Endothelial cell of umbilical vein (primary cell): Measurements from ENCODE around the gene COQ8A. TPM values are rescaled to one million over a fixed set of nuclear protein-coding genes. Genes with fewer than 3 reads are reported as not detected.

Experiments used
- BruUV-seq: library from RNA; stranded (reverse); fragments of 400-500 nt; replicated peaks from 2 replicates; lab custom pipeline; 2021; lab: Mats Ljungman, UMichigan
- CTCF ChIA-PET: fragments of 300-600, 350-600 bp; sonication (Branson Sonifier 250); formaldehyde crosslinking; loops from one replicate; lab custom pipeline; 2021; ENCODE audit warnings: antibody characterized with exemption, inconsistent platforms; lab: Charles Lee
- POLR2A ChIA-PET: fragments of 300-600, 350-600 bp; sonication (Branson Sonifier 250); formaldehyde crosslinking; loops from one replicate; lab custom pipeline; 2021; ENCODE audit warnings: antibody characterized with exemption, inconsistent platforms; lab: Charles Lee
- DNase-seq: peaks from one replicate; pipeline ENCODE4 v3.0.0-alpha.2; 2011; ENCODE audit warnings: low read depth, low spot score
- FAIRE-seq: peaks from 2 replicates; lab custom pipeline; 2011; peaks lifted over from hg19 to GRCh38; lab: Jason Lieb, UNC
- H2AFZ ChIP-seq: 2 replicates; pipeline ENCODE4 v1.6.0; 2012; ENCODE audit warnings: low read depth, low read length, control low read depth, inconsistent platforms
- H3K27ac ChIP-seq: 2 replicates; pipeline ENCODE4 v1.5.1; 2011; ENCODE audit warnings: low read depth, mild to moderate bottlenecking, control low read depth, low read length, moderate library complexity; ENCODE audit not compliant: insufficient read depth
- H3K27me3 ChIP-seq, 2 experiments: 2 replicates each; pipeline versions ENCODE4 v1.6.0 to v1.6.1; 2011; ENCODE audit warnings: low read length in 2 of 2, mixed read lengths in 1 of 2; ENCODE audit not compliant: control insufficient read depth in 2 of 2, insufficient read depth in 2 of 2
- H3K36me3 ChIP-seq, 2 experiments: 2 replicates in 1 of 2; 3 replicates in 1 of 2; pipeline ENCODE4 v1.5.1; 2011; ENCODE audit warnings: low read length in 2 of 2, mild to moderate bottlenecking in 1 of 2, moderate library complexity in 1 of 2; ENCODE audit not compliant: control insufficient read depth in 2 of 2, insufficient read depth in 2 of 2; ENCODE audit errors: extremely low read depth in 1 of 2
- H3K4me1 ChIP-seq: 3 replicates; pipeline ENCODE4 v1.5.1; 2011; ENCODE audit warnings: mild to moderate bottlenecking, low read length; ENCODE audit not compliant: control insufficient read depth, insufficient read depth; ENCODE audit errors: extremely low read depth
- H3K4me2 ChIP-seq: 2 replicates; pipeline ENCODE4 v1.6.1; 2011; ENCODE audit warnings: low read length, control low read depth, mixed read lengths; ENCODE audit not compliant: insufficient read depth
- H3K4me3 ChIP-seq, 3 experiments: fragments of 200-600 bp in 1 of 3; sonication (generic), shearing (Covaris generic) in 1 of 3; replicated peaks in 1 of 3; 2 replicates each; pipeline ENCODE4 v1.5.1; 2011 to 2016; ENCODE audit warnings: control low read depth in 3 of 3, low read length in 3 of 3, mild to moderate bottlenecking in 2 of 3, inconsistent platforms in 1 of 3, low read depth in 1 of 3, moderate library complexity in 1 of 3; ENCODE audit not compliant: insufficient read depth in 1 of 3
- H3K79me2 ChIP-seq: 2 replicates; pipeline ENCODE4 v1.6.0; 2012; ENCODE audit warnings: low read length, inconsistent platforms; ENCODE audit not compliant: control insufficient read depth, insufficient read depth
- H3K9ac ChIP-seq: replicated peaks from 2 replicates; pipeline ENCODE3; 2011; ENCODE audit warnings: low read length, control low read depth; ENCODE audit not compliant: insufficient read depth; ENCODE audit errors: extremely low read depth
- H3K9me1 ChIP-seq: replicated peaks from 3 replicates; pipeline ENCODE4 v1.6.0; 2011; ENCODE audit warnings: mild to moderate bottlenecking, low read length; ENCODE audit not compliant: control insufficient read depth, insufficient read depth; ENCODE audit errors: extremely low read depth
- H3K9me3 ChIP-seq: replicated peaks from 2 replicates; pipeline ENCODE4 v1.5.1; 2012; ENCODE audit warnings: low read length, inconsistent platforms; ENCODE audit not compliant: control insufficient read depth, insufficient read depth
- H4K20me1 ChIP-seq: replicated peaks from 2 replicates; pipeline ENCODE3; 2011; ENCODE audit warnings: mild to moderate bottlenecking, low read length; ENCODE audit not compliant: control insufficient read depth, insufficient read depth; ENCODE audit errors: extremely low read depth
- EZH2 ChIP-seq: IDR thresholded peaks from 2 replicates; pipeline ENCODE4 v1.6.1; 2012; ENCODE audit warnings: borderline replicate concordance, low read depth, mild to moderate bottlenecking, moderate library complexity, low read length, inconsistent platforms; ENCODE audit not compliant: severe bottlenecking
- FOS ChIP-seq: IDR thresholded peaks from 2 replicates; pipeline ENCODE4 v1.6.1; 2011; ENCODE audit warnings: mild to moderate bottlenecking, low read length, moderate library complexity, borderline replicate concordance; ENCODE audit not compliant: insufficient read depth
- GATA2 ChIP-seq: IDR thresholded peaks from 2 replicates; pipeline ENCODE4 v1.7.0; 2011; ENCODE audit warnings: low read depth, mild to moderate bottlenecking, moderate library complexity, mixed read lengths, low read length; ENCODE audit not compliant: insufficient read length, insufficient read depth
- JUN ChIP-seq: IDR thresholded peaks from 2 replicates; pipeline ENCODE4 v1.6.1; 2011; ENCODE audit warnings: borderline replicate concordance, low read depth; ENCODE audit not compliant: insufficient read length, insufficient read depth
- MAX ChIP-seq: IDR thresholded peaks from 2 replicates; pipeline ENCODE4 v1.6.1; 2011; ENCODE audit not compliant: insufficient read depth, insufficient read length
- MYC ChIP-seq: IDR thresholded peaks from one replicate; pipeline ENCODE4 v1.6.1; 2011; ENCODE audit warnings: mild to moderate bottlenecking, low read depth, low read length
- POLR2A ChIP-seq: IDR thresholded peaks from 2 replicates; pipeline ENCODE4 v1.6.1; 2012; ENCODE audit warnings: low read depth, mild to moderate bottlenecking, control low read depth, low read length
- POLR2AphosphoS5 ChIP-seq: IDR thresholded peaks from 2 replicates; pipeline ENCODE4 v1.6.1; 2012; ENCODE audit warnings: low read depth, mild to moderate bottlenecking, control low read depth, low read length, moderate library complexity; ENCODE audit not compliant: insufficient read depth
- dilution Hi-C: fragments of 300-500 bp; cut with MboI; formaldehyde crosslinking; loops from one replicate; pipeline ENCODE4 v1.15.0; 2019; ENCODE audit warnings: low sequenced_read_pairs; ENCODE audit not compliant: extremely low pct_ligation_motif_present
- intact Hi-C: fragments of 100-400 bp; cut with micrococcal nuclease; formaldehyde crosslinking; loops from one replicate; pipeline ENCODE4 v1.10.0; 2022
- polyA plus RNA-seq, 4 experiments: library from polyadenylated mRNA; depleted of rRNA in 3 of 4; stranded (reverse) in 3 of 4; unstranded in 1 of 4; fragments of >200 nt; gene quantifications; 2 replicates each; pipeline versions ENCODE4 v1.2.1 to v1.2.3, GENCODE V29; 2011 to 2012; ENCODE audit warnings: missing spikeins in 1 of 4
- total RNA-seq: library from RNA; stranded (reverse); gene quantifications from 2 replicates; pipeline ENCODE4 v1.2.3, GENCODE V29; 2021
- TF ChIP-seq, protein P1 (sequence below), 2 donors: IDR thresholded peaks; 1 replicate in 1 of 2; 2 replicates in 1 of 2; pipeline ENCODE4 v1.5.1; 2011; ENCODE audit warnings: low read length in 2 of 2, mild to moderate bottlenecking in 2 of 2, moderate library complexity in 2 of 2, control low read depth in 1 of 2, inconsistent platforms in 1 of 2, low read depth in 1 of 2; ENCODE audit not compliant: insufficient read depth in 1 of 2; ENCODE audit errors: extremely low read depth in 1 of 2

Gene COQ8A
- total and polyA plus RNA-seq, 2 donors (not counting 3 experiments of a cell fraction or from before 2014, with no cell fraction given): 6.8 to 9.4 TPM

GRCh38 chr1:226981838-226982237, 41.7 kb downstream of the COQ8A start:
- H3K79me2 ChIP-seq: no peaks in the 10 kb centered on the region
- no peak overlapping the region for H2AFZ ChIP-seq
- no peak overlapping the region for H3K4me3 ChIP-seq
- no peak overlapping the region for H3K27ac ChIP-seq
- POLR2A ChIA-PET: no interaction called here
- H3K27me3 ChIP-seq: no peaks in the 10 kb centered on the region
- no peaks in the 10 kb centered on the region for H3K9me3 ChIP-seq
- H3K36me3 ChIP-seq: peaks cover 0 to 5% of the 10 kb centered on the region in 2 experiments
- no peaks in the 10 kb centered on the region for H3K9me1 ChIP-seq
- BruUV-seq: no TSS peak
- no peaks in the 10 kb centered on the region for H4K20me1 ChIP-seq
- dilution Hi-C loops (no loop called here), intact Hi-C loops (loop anchor here (5.0 kb wide), 2 partner anchors 350 to 455 kb away; no protein-coding TSS in a partner anchor)
- CTCF ChIA-PET: no interaction called here
- no peak overlapping the region for H3K9ac ChIP-seq
- no peaks in the 10 kb centered on the region for H3K4me1 ChIP-seq
- no peak overlapping the region for H3K4me2 ChIP-seq
- DNase-seq (no peak), FAIRE-seq (no peak)
- TF ChIP-seq EZH2: no peak
- TF ChIP-seq GATA2: no peak
- TF ChIP-seq POLR2AphosphoS5: no peak
- no peak for TF ChIP-seq JUN
- TF ChIP-seq, protein P1, sequence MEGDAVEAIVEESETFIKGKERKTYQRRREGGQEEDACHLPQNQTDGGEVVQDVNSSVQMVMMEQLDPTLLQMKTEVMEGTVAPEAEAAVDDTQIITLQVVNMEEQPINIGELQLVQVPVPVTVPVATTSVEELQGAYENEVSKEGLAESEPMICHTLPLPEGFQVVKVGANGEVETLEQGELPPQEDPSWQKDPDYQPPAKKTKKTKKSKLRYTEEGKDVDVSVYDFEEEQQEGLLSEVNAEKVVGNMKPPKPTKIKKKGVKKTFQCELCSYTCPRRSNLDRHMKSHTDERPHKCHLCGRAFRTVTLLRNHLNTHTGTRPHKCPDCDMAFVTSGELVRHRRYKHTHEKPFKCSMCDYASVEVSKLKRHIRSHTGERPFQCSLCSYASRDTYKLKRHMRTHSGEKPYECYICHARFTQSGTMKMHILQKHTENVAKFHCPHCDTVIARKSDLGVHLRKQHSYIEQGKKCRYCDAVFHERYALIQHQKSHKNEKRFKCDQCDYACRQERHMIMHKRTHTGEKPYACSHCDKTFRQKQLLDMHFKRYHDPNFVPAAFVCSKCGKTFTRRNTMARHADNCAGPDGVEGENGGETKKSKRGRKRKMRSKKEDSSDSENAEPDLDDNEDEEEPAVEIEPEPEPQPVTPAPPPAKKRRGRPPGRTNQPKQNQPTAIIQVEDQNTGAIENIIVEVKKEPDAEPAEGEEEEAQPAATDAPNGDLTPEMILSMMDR (IDR thresholded peaks at IDR 0.05; ENCODE audit: extremely low read depth in 1 of 2, insufficient read depth in 1 of 2, low read depth in 1 of 2, low read length in 2 of 2): no peak
- no peak for TF ChIP-seq MYC
- TF ChIP-seq FOS: no peak
- TF ChIP-seq POLR2A: no peak
- TF ChIP-seq MAX: no peak
